ENCODE results near the gene ANKFY1. TPM values are rescaled to one million over a fixed set of nuclear protein-coding genes. Genes with fewer than 3 reads are reported as not detected.

Gene ANKFY1
- total and polyA plus RNA-seq, 2 donors (not counting 3 experiments of a cell fraction or from before 2014, with no cell fraction given): 30.6 to 51.1 TPM

DNA sequence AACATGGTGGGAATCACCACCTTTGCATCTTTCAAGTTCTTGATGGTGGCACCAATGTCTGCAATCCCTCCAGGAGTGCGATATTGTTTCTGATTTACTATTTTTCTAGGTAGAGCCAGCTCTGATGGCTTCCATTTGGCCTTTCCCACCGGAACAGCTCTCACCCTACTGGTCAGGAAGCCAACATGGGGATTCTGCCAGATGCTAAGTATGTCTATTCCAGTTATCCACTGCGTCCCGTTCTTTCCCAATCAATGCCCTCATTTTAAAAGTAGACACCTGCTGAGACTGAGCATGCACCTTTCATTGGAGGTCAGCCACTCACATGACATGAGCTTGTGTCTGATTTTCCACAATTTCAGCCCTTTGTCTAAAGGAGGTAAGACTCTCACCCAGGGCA, 144.5 kb downstream of the ANKFY1 start:
- H3K79me2 ChIP-seq (ENCODE audit: control insufficient read depth, insufficient read depth, low read length): peaks cover 7% of the 10 kb centered on the region
- FAIRE-seq (no peak), DNase-seq (ENCODE audit: low read depth, low spot score) (no peak)
- H3K27me3 ChIP-seq (ENCODE audit: control insufficient read depth in 2 of 2, insufficient read depth in 2 of 2, low read length in 2 of 2): no peaks in the 10 kb centered on the region
- no peak overlapping the region for H2AFZ ChIP-seq (ENCODE audit: low read depth, low read length)
- no peak overlapping the region for H3K9ac ChIP-seq (replicated peaks; ENCODE audit: extremely low read depth, insufficient read depth, low read length)
- H3K27ac ChIP-seq (ENCODE audit: insufficient read depth, low read depth, low read length): no peak overlapping the region
- H3K4me3 ChIP-seq (replicated peaks in 1 of 3; ENCODE audit: insufficient read depth in 1 of 3, low read depth in 1 of 3, low read length in 3 of 3): no peak overlapping the region
- no TSS peak for BruUV-seq (replicated peaks)
- H3K4me2 ChIP-seq (ENCODE audit: insufficient read depth, low read length): no peak overlapping the region
- intact Hi-C loops (cut with micrococcal nuclease): no loop called here
- dilution Hi-C loops (cut with MboI; ENCODE audit: extremely low pct_ligation_motif_present, low sequenced_read_pairs): no loop called here
- no peaks in the 10 kb centered on the region for H3K9me1 ChIP-seq (replicated peaks; ENCODE audit: control insufficient read depth, extremely low read depth, insufficient read depth, low read length)
- no peaks in the 10 kb centered on the region for H3K9me3 ChIP-seq (replicated peaks; ENCODE audit: control insufficient read depth, insufficient read depth, low read length)
- H3K4me1 ChIP-seq (ENCODE audit: control insufficient read depth, extremely low read depth, insufficient read depth, low read length): no peaks in the 10 kb centered on the region
- H4K20me1 ChIP-seq (replicated peaks; ENCODE audit: control insufficient read depth, extremely low read depth, insufficient read depth, low read length): no peaks in the 10 kb centered on the region
- H3K36me3 ChIP-seq (ENCODE audit: control insufficient read depth in 2 of 2, extremely low read depth in 1 of 2, insufficient read depth in 2 of 2, low read length in 2 of 2): peaks cover 17 to 28% of the 10 kb centered on the region in 2 experiments
- ChIA-PET CTCF (interaction anchor here (1.1 to 1.7 kb wide), 3 partner anchors 16 to 23 kb away, joined by 3 to 4 read pairs (median 3); no protein-coding TSS in a partner anchor), POLR2A (no interaction called here)
- TF ChIP-seq, protein P1, sequence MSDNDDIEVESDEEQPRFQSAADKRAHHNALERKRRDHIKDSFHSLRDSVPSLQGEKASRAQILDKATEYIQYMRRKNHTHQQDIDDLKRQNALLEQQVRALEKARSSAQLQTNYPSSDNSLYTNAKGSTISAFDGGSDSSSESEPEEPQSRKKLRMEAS (IDR thresholded peaks at IDR 0.05; ENCODE audit: insufficient read depth, insufficient read length): no peak
- TF ChIP-seq POLR2A (IDR thresholded peaks at IDR 0.05; ENCODE audit: low read depth, low read length): no peak
- TF ChIP-seq MYC (IDR thresholded peaks at IDR 0.05; ENCODE audit: low read depth, low read length): no peak
- no peak for TF ChIP-seq POLR2AphosphoS5 (IDR thresholded peaks at IDR 0.05; ENCODE audit: insufficient read depth, low read depth, low read length)
- TF ChIP-seq GATA2 (IDR thresholded peaks at IDR 0.05; ENCODE audit: insufficient read depth, insufficient read length, low read depth, low read length): no peak
- no peak for TF ChIP-seq JUN (IDR thresholded peaks at IDR 0.05; ENCODE audit: borderline replicate concordance, insufficient read depth, insufficient read length, low read depth)
- no peak for TF ChIP-seq FOS (IDR thresholded peaks at IDR 0.05; ENCODE audit: borderline replicate concordance, insufficient read depth, low read length)
- TF ChIP-seq, protein P2, sequence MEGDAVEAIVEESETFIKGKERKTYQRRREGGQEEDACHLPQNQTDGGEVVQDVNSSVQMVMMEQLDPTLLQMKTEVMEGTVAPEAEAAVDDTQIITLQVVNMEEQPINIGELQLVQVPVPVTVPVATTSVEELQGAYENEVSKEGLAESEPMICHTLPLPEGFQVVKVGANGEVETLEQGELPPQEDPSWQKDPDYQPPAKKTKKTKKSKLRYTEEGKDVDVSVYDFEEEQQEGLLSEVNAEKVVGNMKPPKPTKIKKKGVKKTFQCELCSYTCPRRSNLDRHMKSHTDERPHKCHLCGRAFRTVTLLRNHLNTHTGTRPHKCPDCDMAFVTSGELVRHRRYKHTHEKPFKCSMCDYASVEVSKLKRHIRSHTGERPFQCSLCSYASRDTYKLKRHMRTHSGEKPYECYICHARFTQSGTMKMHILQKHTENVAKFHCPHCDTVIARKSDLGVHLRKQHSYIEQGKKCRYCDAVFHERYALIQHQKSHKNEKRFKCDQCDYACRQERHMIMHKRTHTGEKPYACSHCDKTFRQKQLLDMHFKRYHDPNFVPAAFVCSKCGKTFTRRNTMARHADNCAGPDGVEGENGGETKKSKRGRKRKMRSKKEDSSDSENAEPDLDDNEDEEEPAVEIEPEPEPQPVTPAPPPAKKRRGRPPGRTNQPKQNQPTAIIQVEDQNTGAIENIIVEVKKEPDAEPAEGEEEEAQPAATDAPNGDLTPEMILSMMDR (IDR thresholded peaks at IDR 0.05; ENCODE audit: extremely low read depth in 1 of 2, insufficient read depth in 1 of 2, low read depth in 1 of 2, low read length in 2 of 2): no peak

Data from endothelial cell of umbilical vein (primary cell).